Activated T-helper 2 cell treated with anti-CD3 and anti-CD28 coated beads, Interferon-gamma antibody, Interleukin-2, Interleukin-4, amounts not matched to agents 10 μg/mL and 5 μg/mL and 100 μg/mL, durations not matched to agents 14 hours and 24 hours and 36 hours (primary cell): Measurements from ENCODE around the gene FCF1. TPM values are rescaled to one million over a fixed set of nuclear protein-coding genes. Genes with fewer than 3 reads are reported as not detected.

Source experiments
- total RNA-seq: library from RNA; stranded (reverse); gene quantifications from 2 replicates; pipeline ENCODE4 v1.2.3, GENCODE V29; 2022

FCF1 gene
- total RNA-seq, 1 donor from 2014 or later = 62.8 TPM

Other genes starting within 250 kb of the FCF1 start
- 17.8 and 19.2 TPM in 2 replicates for gene NPC2, start 219.8 kb upstream of the FCF1 start, total RNA-seq
- 23.9 and 25.3 TPM in 2 replicates for gene ISCA2, start 219.4 kb upstream of the FCF1 start, total RNA-seq
- 0.07 and 0.23 TPM in 2 replicates for gene LTBP2, start 100.9 kb upstream of the FCF1 start, total RNA-seq
- gene AREL1, start 64 bp upstream of the FCF1 start, total RNA-seq = 40.0 and 46.9 TPM in 2 replicates
- gene YLPM1, start 50.2 kb downstream of the FCF1 start, total RNA-seq = 71.7 and 75.1 TPM in 2 replicates
- 0.05 and 0.34 TPM in 2 replicates for gene PROX2, start 163.0 kb downstream of the FCF1 start, total RNA-seq
- 102 and 103 TPM in 2 replicates for gene DLST, start 168.8 kb downstream of the FCF1 start, total RNA-seq
- gene RPS6KL1, start 210.1 kb downstream of the FCF1 start, total RNA-seq = 10.8 and 12.0 TPM in 2 replicates
- gene PGF, start 242.5 kb downstream of the FCF1 start, total RNA-seq = 0.34 and 0.39 TPM in 2 replicates